ENCODE results near the gene PTPN23.

- TF ChIP-seq CTCF (IDR thresholded peaks at IDR 0.05; ENCODE audit: low read depth, low read length, poor library complexity, severe bottlenecking) (no peak), EZH2phosphoT487 (IDR thresholded peaks at IDR 0.05; ENCODE audit: borderline replicate concordance, low read length) (no peak)
Observed at GRCh38 chr3:47432673-47433072, 51.9 kb downstream of the PTPN23 start.
